Mammary epithelial cell (primary cell): ENCODE measurements around the gene COL5A1.

Experiments
- CTCF ChIP-seq, 2 donors: IDR thresholded peaks in 1 of 2; conservative IDR thresholded peaks in 1 of 2; 2 replicates each; pipeline ENCODE4 v1.5.1; 2011 to 2012; ENCODE audit warnings: inconsistent platforms in 2 of 2, low read length in 2 of 2, mild to moderate bottlenecking in 2 of 2, control low read depth in 1 of 2, low read depth in 1 of 2; ENCODE audit not compliant: insufficient read depth in 1 of 2; ENCODE audit errors: extremely low read depth in 1 of 2
- EZH2 ChIP-seq: IDR thresholded peaks from 2 replicates; pipeline ENCODE4 v1.6.1; 2012; ENCODE audit warnings: low read length, inconsistent platforms, borderline replicate concordance

- TF ChIP-seq CTCF (conservative IDR thresholded peaks at IDR 0.05 in 1 of 2, IDR thresholded peaks at IDR 0.05 in 1 of 2; ENCODE audit: extremely low read depth in 1 of 2, insufficient read depth in 1 of 2, low read depth in 1 of 2, low read length in 2 of 2) (no peak), EZH2 (no peak)
Observed at GRCh38 chr9:134793288-134794188, 151.9 kb downstream of the COL5A1 start.
